Mesendoderm (in vitro differentiated cells): ENCODE data around the gene VPS11.

ENCODE experiments used
- DNase-seq: peaks from one replicate; pipeline ENCODE4 v3.0.0; 2013
- H2AK5ac ChIP-seq: 2 replicates; pipeline ENCODE4 v1.6.1; 2013; ENCODE audit warnings: low read length, inconsistent platforms
- H2BK120ac ChIP-seq: 2 replicates; pipeline ENCODE4 v1.6.1; 2013; ENCODE audit warnings: low read depth, mild to moderate bottlenecking, low read length, moderate library complexity, mixed read lengths
- H2BK15ac ChIP-seq: replicated peaks from 2 replicates; pipeline ENCODE4 v1.6.1; 2013; ENCODE audit warnings: low read depth, mild to moderate bottlenecking, moderate library complexity
- H2BK5ac ChIP-seq: 2 replicates; pipeline ENCODE4 v1.6.1; 2013; ENCODE audit warnings: low read length, inconsistent platforms
- H3K18ac ChIP-seq: 2 replicates; pipeline ENCODE4 v1.6.1; 2013; ENCODE audit warnings: mild to moderate bottlenecking, low read length, mixed read lengths
- H3K23ac ChIP-seq: one replicate; pipeline ENCODE4 v1.6.1; 2013; ENCODE audit warnings: low read length
- H3K27ac ChIP-seq: 2 replicates; pipeline ENCODE4 v1.5.1; 2013; ENCODE audit warnings: low read depth, mild to moderate bottlenecking, inconsistent platforms, low read length, moderate library complexity
- H3K27me3 ChIP-seq: 2 replicates; pipeline ENCODE4 v1.6.1; 2013; ENCODE audit warnings: low read length, control low read depth, mild to moderate bottlenecking, inconsistent platforms; ENCODE audit not compliant: insufficient read depth, poor library complexity
- H3K36me3 ChIP-seq: 2 replicates; pipeline ENCODE4 v1.6.1; 2013; ENCODE audit warnings: low read length, inconsistent platforms; ENCODE audit not compliant: control insufficient read depth, insufficient read depth
- H3K4ac ChIP-seq: one replicate; pipeline ENCODE4 v1.6.1; 2013; ENCODE audit warnings: low read depth, mild to moderate bottlenecking, low read length, moderate library complexity
- H3K4me1 ChIP-seq: 2 replicates; pipeline ENCODE4 v1.6.1; 2013; ENCODE audit warnings: low read depth, low read length, inconsistent platforms; ENCODE audit not compliant: control insufficient read depth
- H3K4me2 ChIP-seq: 2 replicates; pipeline ENCODE4 v1.6.1; 2013; ENCODE audit warnings: low read length
- H3K4me3 ChIP-seq: 2 replicates; pipeline ENCODE4 v1.5.1; 2013; ENCODE audit warnings: mild to moderate bottlenecking, low read length
- H3K56ac ChIP-seq: one replicate; pipeline ENCODE4 v1.6.1; 2013; ENCODE audit warnings: low read length
- H3K79me1 ChIP-seq: 2 replicates; pipeline ENCODE4 v1.6.1; 2013; ENCODE audit warnings: low read length, inconsistent platforms
- H3K79me2 ChIP-seq: 2 replicates; pipeline ENCODE4 v1.6.1; 2013; ENCODE audit warnings: mild to moderate bottlenecking, low read length; ENCODE audit not compliant: control insufficient read depth, insufficient read depth
- H3K9ac ChIP-seq: 2 replicates; pipeline ENCODE4 v1.6.1; 2013; ENCODE audit warnings: low read length, inconsistent platforms
- H4K5ac ChIP-seq: one replicate; pipeline ENCODE4 v1.6.1; 2013; ENCODE audit warnings: low read length
- H4K8ac ChIP-seq: one replicate; pipeline ENCODE4 v1.6.1; 2013; ENCODE audit warnings: low read depth, mild to moderate bottlenecking, control low read depth, low read length, moderate library complexity
- WGBS: extraction: QIAGEN DNeasy Blood & Tissue Kit; methylation state at CpG from one replicate; pipeline ENCODE4 v1.1.7; 2013; ENCODE audit warnings: low lambda C conversion rate, missing lambda C conversion rate; ENCODE audit not compliant: insufficient coverage; ENCODE audit errors: extremely low coverage; 5-methylcytosine and 5-hydroxymethylcytosine counted together

The VPS11 gene

DNA sequence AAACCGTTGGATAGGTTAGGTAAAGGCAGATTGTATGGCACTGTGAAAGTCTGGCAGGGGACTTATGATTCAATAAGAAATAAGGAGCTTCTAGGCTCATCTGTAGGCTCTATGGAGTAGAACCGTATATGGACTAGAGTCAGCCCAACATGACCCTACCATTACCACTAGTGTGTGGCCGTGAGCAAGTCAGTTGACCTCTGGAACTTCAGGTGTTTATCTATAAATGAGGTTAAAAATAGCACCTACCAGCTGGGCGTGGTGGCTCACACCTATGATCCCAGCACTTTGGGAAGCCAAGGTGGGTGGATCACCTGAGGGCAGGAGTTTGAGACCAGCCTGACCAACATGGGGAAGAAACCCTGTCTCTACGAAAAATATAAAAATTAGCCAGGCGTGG lies 58.2 kb downstream of the VPS11 start:
- Histone ChIP-seq H3K4me2 (no peak overlapping the region), H2BK5ac (no peak overlapping the region), H3K4me1 (peaks cover 5% of the 10 kb centered on the region), H3K4me3 (no peak overlapping the region), H3K79me1 (peaks cover 14% of the 10 kb centered on the region), H3K4ac (no peak overlapping the region), H3K56ac (no peak overlapping the region), H3K23ac (no peak overlapping the region), H2BK15ac (no peak overlapping the region), H3K27me3 (no peaks in the 10 kb centered on the region), H3K9ac (no peak overlapping the region), H3K36me3 (peaks cover 4% of the 10 kb centered on the region), H3K27ac (no peak overlapping the region), H4K8ac (no peak overlapping the region), H3K18ac (no peak overlapping the region), H4K5ac (no peak overlapping the region), H3K79me2 (peaks cover 14% of the 10 kb centered on the region), H2AK5ac (no peak overlapping the region), H2BK120ac (no peak overlapping the region)
- no peak for DNase-seq
- WGBS, result no CpG with 5 or more reads among the region's 6 CpGs

DNA sequence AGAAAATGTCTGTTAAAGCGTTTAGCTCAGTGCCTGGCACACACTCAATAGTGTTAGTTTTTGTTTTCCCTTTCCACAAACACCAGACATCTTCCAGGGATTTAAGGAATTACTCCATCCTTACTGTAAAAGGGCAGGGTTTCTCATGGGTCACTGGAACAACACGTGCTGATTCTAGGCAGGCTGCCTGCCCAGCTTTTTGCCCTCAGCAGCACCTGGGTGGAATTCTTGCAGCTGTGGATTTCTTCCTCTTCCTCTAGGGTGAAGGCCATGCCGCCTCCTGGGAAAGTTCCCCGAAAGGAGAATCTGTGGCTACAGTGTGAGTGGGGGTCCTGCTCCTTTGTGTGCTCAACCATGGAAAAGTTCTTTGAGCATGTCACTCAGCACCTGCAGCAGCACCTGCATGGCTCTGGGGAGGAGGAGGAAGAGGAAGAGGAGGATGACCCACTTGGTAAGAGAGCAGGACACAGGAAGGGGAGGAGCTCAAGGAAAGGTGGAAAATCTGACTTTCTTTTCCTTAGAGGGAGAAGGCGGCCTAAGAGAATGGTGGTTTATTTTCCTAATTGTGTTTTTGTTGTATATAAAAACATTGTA lies 59.2 kb downstream of the VPS11 start:
- no peak overlapping the region for H3K27ac ChIP-seq
- H3K9ac ChIP-seq, result no peak overlapping the region
- no peak overlapping the region for H4K5ac ChIP-seq
- H3K4me2 ChIP-seq, result no peak overlapping the region
- peaks cover 5% of the 10 kb centered on the region for H3K4me1 ChIP-seq
- no peak overlapping the region for H4K8ac ChIP-seq
- H3K18ac ChIP-seq, result no peak overlapping the region
- H2BK120ac ChIP-seq, result no peak overlapping the region
- H3K4me3 ChIP-seq, result no peak overlapping the region
- H2BK15ac ChIP-seq, result no peak overlapping the region
- peaks cover 11% of the 10 kb centered on the region for H3K79me1 ChIP-seq
- no peak overlapping the region for H2BK5ac ChIP-seq
- H2AK5ac ChIP-seq, result no peak overlapping the region
- peaks cover 11% of the 10 kb centered on the region for H3K79me2 ChIP-seq
- no CpG with 5 or more reads among the region's 5 CpGs for WGBS
- DNase-seq, result no peak
- peaks cover 7% of the 10 kb centered on the region for H3K36me3 ChIP-seq
- H3K4ac ChIP-seq, result no peak overlapping the region
- no peaks in the 10 kb centered on the region for H3K27me3 ChIP-seq
- H3K23ac ChIP-seq, result no peak overlapping the region
- H3K56ac ChIP-seq, result no peak overlapping the region

DNA sequence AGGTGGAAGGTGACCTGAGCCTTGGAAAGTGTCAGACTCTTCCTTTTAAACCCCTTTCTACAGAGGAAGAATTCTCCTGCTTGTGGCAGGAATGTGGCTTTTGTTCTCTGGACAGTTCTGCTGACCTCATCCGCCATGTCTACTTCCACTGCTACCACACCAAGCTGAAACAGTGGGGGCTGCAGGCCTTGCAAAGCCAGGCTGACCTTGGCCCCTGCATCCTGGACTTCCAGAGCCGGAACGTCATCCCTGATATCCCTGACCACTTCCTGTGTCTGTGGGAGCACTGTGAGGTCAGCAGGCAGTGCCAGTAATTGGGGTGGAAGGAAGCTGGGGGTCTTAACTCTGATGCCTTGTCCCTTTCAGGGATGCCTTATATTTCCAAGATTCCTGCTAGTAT lies 63.0 kb downstream of the VPS11 start:
- Histone ChIP-seq H3K27ac (no peak overlapping the region), H2AK5ac (no peak overlapping the region), H3K4me3 (no peak overlapping the region), H3K4ac (no peak overlapping the region), H3K79me1 (no peaks in the 10 kb centered on the region), H4K5ac (no peak overlapping the region), H3K23ac (no peak overlapping the region), H3K4me2 (no peak overlapping the region), H3K56ac (no peak overlapping the region), H3K9ac (no peak overlapping the region), H3K36me3 (peaks cover 8% of the 10 kb centered on the region), H3K79me2 (no peaks in the 10 kb centered on the region), H3K27me3 (no peaks in the 10 kb centered on the region), H4K8ac (no peak overlapping the region), H2BK5ac (no peak overlapping the region), H2BK15ac (no peak overlapping the region), H3K4me1 (no peaks in the 10 kb centered on the region), H3K18ac (no peak overlapping the region), H2BK120ac (no peak overlapping the region)
- WGBS, result no CpG with 5 or more reads among the region's 3 CpGs
- DNase-seq, result no peak
